HepG2 (cell line): ENCODE data around the gene OTUD1. TPM values are rescaled to one million over a fixed set of nuclear protein-coding genes. Genes with fewer than 3 reads are reported as not detected.

ENCODE experiments used
- RCOR2 ChIP-seq: IDR thresholded peaks from 2 replicates; pipeline ENCODE4 v1.6.1; 2016; ENCODE audit warnings: missing biosample characterization, missing genetic modification reagents
- SCMH1 ChIP-seq: sonication (generic); formaldehyde crosslinking; IDR thresholded peaks from 2 replicates; pipeline ENCODE4 v1.9.0; 2021; ENCODE audit warnings: missing genetic modification reagents, mild to moderate bottlenecking, borderline replicate concordance
- TBX2 ChIP-seq: sonication (generic); formaldehyde crosslinking; IDR thresholded peaks from 2 replicates; pipeline ENCODE4 v1.5.0; 2020; ENCODE audit warnings: missing genetic modification reagents, mild to moderate bottlenecking, borderline replicate concordance
- ZNF124 ChIP-seq: sonication (generic); formaldehyde crosslinking; IDR thresholded peaks from 2 replicates; pipeline ENCODE4 v1.4.0; 2020; ENCODE audit warnings: missing genetic modification reagents
- ZNF367 ChIP-seq: sonication (generic); formaldehyde crosslinking; IDR thresholded peaks from 2 replicates; pipeline ENCODE4 v1.4.0; 2020; ENCODE audit warnings: missing genetic modification reagents, borderline replicate concordance
- ZNF530 ChIP-seq: sonication (generic); formaldehyde crosslinking; IDR thresholded peaks from 2 replicates; pipeline ENCODE4 v1.5.0; 2020; ENCODE audit warnings: low read depth, mild to moderate bottlenecking, missing genetic modification reagents
- ZNF580 ChIP-seq: IDR thresholded peaks from 2 replicates; pipeline ENCODE4 v1.6.1; 2016; ENCODE audit warnings: low read depth, borderline replicate concordance
- ZNF644 ChIP-seq: IDR thresholded peaks from 2 replicates; pipeline ENCODE4 v1.6.1; 2016; ENCODE audit warnings: low read depth
- ZNF674 ChIP-seq: sonication (generic); formaldehyde crosslinking; IDR thresholded peaks from 2 replicates; pipeline ENCODE4 v1.5.0; 2020; ENCODE audit warnings: low read depth, mild to moderate bottlenecking, missing genetic modification reagents
- ZNF792 ChIP-seq: IDR thresholded peaks from 2 replicates; pipeline ENCODE4 v1.6.1; 2016
- ZNF850 ChIP-seq: sonication (generic); formaldehyde crosslinking; conservative IDR thresholded peaks from 2 replicates; pipeline ENCODE4 v1.9.0; 2021; ENCODE audit warnings: mild to moderate bottlenecking, missing genetic modification reagents
- polyA plus RNA-seq, 8 experiments: library from polyadenylated mRNA; depleted of rRNA in 3 of 8; stranded (reverse) in 7 of 8; unstranded in 1 of 8; fragments of >200 nt; fragmentation: Illumina TruSeq in 4 of 8; extraction: Trizol in 4 of 8; gene quantifications; 2 replicates each; pipeline versions ENCODE4 v1.2.1 to v1.2.3, GENCODE V29; 2011 to 2016; ENCODE audit warnings: low read depth in 4 of 8, missing spikeins in 1 of 8, mixed read lengths in 1 of 8; ENCODE audit not compliant: insufficient read depth in 1 of 8
- total RNA-seq, 5 experiments: library from RNA; depleted of rRNA; stranded (reverse); fragments of >200 nt; fragmentation: Illumina TruSeq; extraction: Trizol; gene quantifications; 2 replicates each; pipeline ENCODE4 v1.2.3, GENCODE V29; 2016; ENCODE audit warnings: low read depth in 1 of 5
- TF ChIP-seq, protein P1 (sequence below): sonication (generic); formaldehyde crosslinking; IDR thresholded peaks from 2 replicates; pipeline ENCODE4 v1.5.0; 2020; ENCODE audit warnings: missing genetic modification reagents
- TF ChIP-seq, protein P2 (sequence below): sonication (generic); formaldehyde crosslinking; IDR thresholded peaks from 2 replicates; pipeline ENCODE4 v1.5.1; 2020; ENCODE audit warnings: missing genetic modification reagents, mild to moderate bottlenecking, borderline replicate concordance
- TF ChIP-seq, protein P3 (sequence below): sonication (generic); formaldehyde crosslinking; IDR thresholded peaks from 2 replicates; pipeline ENCODE4 v1.4.0; 2020; ENCODE audit warnings: missing genetic modification reagents

The OTUD1 gene
- total and polyA plus RNA-seq, 2 of the 13 experiments (the other 11 are each of a cell fraction or from before 2014, with no cell fraction given): 1.2 to 1.4 TPM

GRCh38 chr10:23438547-23439451 is at the start of gene OTUD1 (continued):
- TF ChIP-seq, protein P1, sequence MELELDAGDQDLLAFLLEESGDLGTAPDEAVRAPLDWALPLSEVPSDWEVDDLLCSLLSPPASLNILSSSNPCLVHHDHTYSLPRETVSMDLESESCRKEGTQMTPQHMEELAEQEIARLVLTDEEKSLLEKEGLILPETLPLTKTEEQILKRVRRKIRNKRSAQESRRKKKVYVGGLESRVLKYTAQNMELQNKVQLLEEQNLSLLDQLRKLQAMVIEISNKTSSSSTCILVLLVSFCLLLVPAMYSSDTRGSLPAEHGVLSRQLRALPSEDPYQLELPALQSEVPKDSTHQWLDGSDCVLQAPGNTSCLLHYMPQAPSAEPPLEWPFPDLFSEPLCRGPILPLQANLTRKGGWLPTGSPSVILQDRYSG (CRISPR knock-in tag): peak; percentile 77; the same call in 1 of the 2 replicates
- TF ChIP-seq ZNF367 (CRISPR knock-in tag) (no peak), ZNF580 (CRISPR knock-in tag) (peak; percentile 37; the same call in 1 of the 2 replicates), SCMH1 (no peak), ZNF644 (CRISPR knock-in tag) (no peak), ZNF674 (CRISPR knock-in tag) (no peak), ZNF850 (CRISPR knock-in tag) (no peak), ZNF530 (CRISPR knock-in tag) (no peak), TBX2 (CRISPR knock-in tag) (peak; percentile 25; the same call in 1 of the 2 replicates), ZNF792 (CRISPR knock-in tag) (no peak), RCOR2 (no peak), ZNF124 (CRISPR knock-in tag) (0 out of 2 replicates have a peak, but pooled peaks have one; percentile 31)
- TF ChIP-seq, protein P2, sequence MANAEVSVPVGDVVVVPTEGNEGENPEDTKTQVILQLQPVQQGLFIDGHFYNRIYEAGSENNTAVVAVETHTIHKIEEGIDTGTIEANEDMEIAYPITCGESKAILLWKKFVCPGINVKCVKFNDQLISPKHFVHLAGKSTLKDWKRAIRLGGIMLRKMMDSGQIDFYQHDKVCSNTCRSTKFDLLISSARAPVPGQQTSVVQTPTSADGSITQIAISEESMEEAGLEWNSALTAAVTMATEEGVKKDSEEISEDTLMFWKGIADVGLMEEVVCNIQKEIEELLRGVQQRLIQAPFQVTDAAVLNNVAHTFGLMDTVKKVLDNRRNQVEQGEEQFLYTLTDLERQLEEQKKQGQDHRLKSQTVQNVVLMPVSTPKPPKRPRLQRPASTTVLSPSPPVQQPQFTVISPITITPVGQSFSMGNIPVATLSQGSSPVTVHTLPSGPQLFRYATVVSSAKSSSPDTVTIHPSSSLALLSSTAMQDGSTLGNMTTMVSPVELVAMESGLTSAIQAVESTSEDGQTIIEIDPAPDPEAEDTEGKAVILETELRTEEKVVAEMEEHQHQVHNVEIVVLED (CRISPR knock-in tag): peak; percentile 58; the same call in 1 of the 2 replicates
- TF ChIP-seq, protein P3, sequence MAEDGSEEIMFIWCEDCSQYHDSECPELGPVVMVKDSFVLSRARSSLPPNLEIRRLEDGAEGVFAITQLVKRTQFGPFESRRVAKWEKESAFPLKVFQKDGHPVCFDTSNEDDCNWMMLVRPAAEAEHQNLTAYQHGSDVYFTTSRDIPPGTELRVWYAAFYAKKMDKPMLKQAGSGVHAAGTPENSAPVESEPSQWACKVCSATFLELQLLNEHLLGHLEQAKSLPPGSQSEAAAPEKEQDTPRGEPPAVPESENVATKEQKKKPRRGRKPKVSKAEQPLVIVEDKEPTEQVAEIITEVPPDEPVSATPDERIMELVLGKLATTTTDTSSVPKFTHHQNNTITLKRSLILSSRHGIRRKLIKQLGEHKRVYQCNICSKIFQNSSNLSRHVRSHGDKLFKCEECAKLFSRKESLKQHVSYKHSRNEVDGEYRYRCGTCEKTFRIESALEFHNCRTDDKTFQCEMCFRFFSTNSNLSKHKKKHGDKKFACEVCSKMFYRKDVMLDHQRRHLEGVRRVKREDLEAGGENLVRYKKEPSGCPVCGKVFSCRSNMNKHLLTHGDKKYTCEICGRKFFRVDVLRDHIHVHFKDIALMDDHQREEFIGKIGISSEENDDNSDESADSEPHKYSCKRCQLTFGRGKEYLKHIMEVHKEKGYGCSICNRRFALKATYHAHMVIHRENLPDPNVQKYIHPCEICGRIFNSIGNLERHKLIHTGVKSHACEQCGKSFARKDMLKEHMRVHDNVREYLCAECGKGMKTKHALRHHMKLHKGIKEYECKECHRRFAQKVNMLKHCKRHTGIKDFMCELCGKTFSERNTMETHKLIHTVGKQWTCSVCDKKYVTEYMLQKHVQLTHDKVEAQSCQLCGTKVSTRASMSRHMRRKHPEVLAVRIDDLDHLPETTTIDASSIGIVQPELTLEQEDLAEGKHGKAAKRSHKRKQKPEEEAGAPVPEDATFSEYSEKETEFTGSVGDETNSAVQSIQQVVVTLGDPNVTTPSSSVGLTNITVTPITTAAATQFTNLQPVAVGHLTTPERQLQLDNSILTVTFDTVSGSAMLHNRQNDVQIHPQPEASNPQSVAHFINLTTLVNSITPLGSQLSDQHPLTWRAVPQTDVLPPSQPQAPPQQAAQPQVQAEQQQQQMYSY (CRISPR knock-in tag): no peak
